ENCODE measurements around the gene HAUS8. TPM values are rescaled to one million over a fixed set of nuclear protein-coding genes. Genes with fewer than 3 reads are reported as not detected.

HAUS8 gene
- total and polyA plus RNA-seq, 2 donors (not counting 1 experiment from before 2014, with no cell fraction given): 17.6 to 24.9 TPM

GRCh38 chr19:17086834-17087233 is 11.6 kb upstream of the HAUS8 start:
- no peak overlapping the region for H2AFZ ChIP-seq (ENCODE audit: insufficient read depth, low read depth, low read length, poor library complexity, severe bottlenecking)
- POLR2A ChIA-PET: no interaction called here
- CTCF ChIA-PET: no interaction called here
- H3K27me3 Mint-ChIP-seq: no peaks in the 10 kb centered on the region
- TF ChIP-seq, protein P1, sequence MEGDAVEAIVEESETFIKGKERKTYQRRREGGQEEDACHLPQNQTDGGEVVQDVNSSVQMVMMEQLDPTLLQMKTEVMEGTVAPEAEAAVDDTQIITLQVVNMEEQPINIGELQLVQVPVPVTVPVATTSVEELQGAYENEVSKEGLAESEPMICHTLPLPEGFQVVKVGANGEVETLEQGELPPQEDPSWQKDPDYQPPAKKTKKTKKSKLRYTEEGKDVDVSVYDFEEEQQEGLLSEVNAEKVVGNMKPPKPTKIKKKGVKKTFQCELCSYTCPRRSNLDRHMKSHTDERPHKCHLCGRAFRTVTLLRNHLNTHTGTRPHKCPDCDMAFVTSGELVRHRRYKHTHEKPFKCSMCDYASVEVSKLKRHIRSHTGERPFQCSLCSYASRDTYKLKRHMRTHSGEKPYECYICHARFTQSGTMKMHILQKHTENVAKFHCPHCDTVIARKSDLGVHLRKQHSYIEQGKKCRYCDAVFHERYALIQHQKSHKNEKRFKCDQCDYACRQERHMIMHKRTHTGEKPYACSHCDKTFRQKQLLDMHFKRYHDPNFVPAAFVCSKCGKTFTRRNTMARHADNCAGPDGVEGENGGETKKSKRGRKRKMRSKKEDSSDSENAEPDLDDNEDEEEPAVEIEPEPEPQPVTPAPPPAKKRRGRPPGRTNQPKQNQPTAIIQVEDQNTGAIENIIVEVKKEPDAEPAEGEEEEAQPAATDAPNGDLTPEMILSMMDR (IDR thresholded peaks at IDR 0.05): no peak
- TF ChIP-seq EZH2 (IDR thresholded peaks at IDR 0.05; ENCODE audit: borderline replicate concordance, insufficient read depth, low read depth, low read length, poor library complexity, severe bottlenecking): no peak
- H3K9me3 ChIP-seq (ENCODE audit: control extremely low read depth in 1 of 3, control insufficient read depth in 2 of 3, insufficient read depth in 1 of 3, low read length in 2 of 3): peaks cover 0 to 5% (median 0%) of the 10 kb centered on the region in 3 donors
- peaks cover 99% of the 10 kb centered on the region for H4K20me1 ChIP-seq (ENCODE audit: control insufficient read depth, insufficient read depth, low read length, poor library complexity, severe bottlenecking)
- no peaks in the 10 kb centered on the region for H3K27me3 ChIP-seq (replicated peaks in 1 of 4; ENCODE audit: control extremely low read depth in 1 of 4, control insufficient read depth in 3 of 4, insufficient read depth in 4 of 4, low read length in 3 of 4)
- intact Hi-C loops (cut with micrococcal nuclease): no loop called here
- no peak overlapping the region for H3K27ac ChIP-seq (ENCODE audit: low read length in 2 of 2)
- no peak overlapping the region for H3K4me2 ChIP-seq (replicated peaks; ENCODE audit: low read depth, low read length, poor library complexity, severe bottlenecking)
- peaks cover 100% of the 10 kb centered on the region for H3K79me2 ChIP-seq (ENCODE audit: control insufficient read depth, insufficient read depth, low read length)
- DNase-seq (no peak), ATAC-seq (ENCODE audit: low read depth) (no peak)
- 100% methylated on average over 4 of the region's 6 CpGs for WGBS (ENCODE audit: insufficient coverage)
- H3K4me3 Mint-ChIP-seq: no peak overlapping the region
- no peak overlapping the region for H3K27ac Mint-ChIP-seq
- no peaks in the 10 kb centered on the region for H3K9me3 Mint-ChIP-seq (ENCODE audit: insufficient read depth)
- no peak overlapping the region for H3K4me3 ChIP-seq (ENCODE audit: control extremely low read depth in 1 of 5, extremely low read depth in 1 of 5, insufficient read depth in 1 of 5, low read depth in 2 of 5, low read length in 4 of 5)
- no peak overlapping the region for H3K9ac ChIP-seq (ENCODE audit: low read length)
- H3K4me1 ChIP-seq (ENCODE audit: control insufficient read depth in 2 of 2, insufficient read depth in 2 of 2, low read length in 2 of 2): peaks cover 39 to 54% of the 10 kb centered on the region in 2 donors
- peaks cover 61% of the 10 kb centered on the region for H3K4me1 Mint-ChIP-seq
- peaks cover 0 to 31% of the 10 kb centered on the region in 2 experiments for H3K36me3 ChIP-seq (replicated peaks in 1 of 2; ENCODE audit: control extremely low read depth in 1 of 2, control insufficient read depth in 1 of 2, extremely low read depth in 1 of 2, insufficient read depth in 2 of 2, low read length in 1 of 2)

DNA sequence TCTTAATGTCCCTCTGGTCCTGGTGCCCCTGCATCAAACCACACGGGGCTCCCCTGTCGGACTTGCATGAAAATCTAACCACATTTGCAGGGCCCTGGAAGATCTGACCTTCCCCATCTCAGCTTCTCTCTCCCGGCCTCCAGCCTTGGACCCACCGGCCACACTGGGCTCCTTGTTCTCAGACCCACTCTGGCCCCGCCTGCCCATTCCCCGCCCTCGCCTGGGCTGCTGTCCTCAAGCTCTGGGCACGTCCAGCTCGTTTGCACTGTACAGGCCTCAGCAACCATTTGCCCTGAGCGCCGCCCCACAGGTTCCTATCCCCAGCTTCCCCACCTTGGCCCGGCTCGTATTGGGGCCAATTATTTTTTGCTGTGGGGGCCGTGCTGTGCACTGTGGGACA is 10.9 kb upstream of the HAUS8 start:
- TF ChIP-seq, protein P1 (IDR thresholded peaks at IDR 0.05): no peak
- TF ChIP-seq EZH2 (IDR thresholded peaks at IDR 0.05; ENCODE audit: borderline replicate concordance, insufficient read depth, low read depth, low read length, poor library complexity, severe bottlenecking): no peak
- WGBS (ENCODE audit: insufficient coverage): 96% methylated on average over 14 of the region's 14 CpGs
- no peak for ATAC-seq (ENCODE audit: low read depth)
- Histone ChIP-seq H3K4me1 (ENCODE audit: control insufficient read depth in 2 of 2, insufficient read depth in 2 of 2, low read length in 2 of 2) (peaks cover 38 to 54% of the 10 kb centered on the region in 2 donors), H2AFZ (ENCODE audit: insufficient read depth, low read depth, low read length, poor library complexity, severe bottlenecking) (no peak overlapping the region), H3K9me3 (ENCODE audit: control extremely low read depth in 1 of 3, control insufficient read depth in 2 of 3, insufficient read depth in 1 of 3, low read length in 2 of 3) (peaks cover 0 to 5% (median 0%) of the 10 kb centered on the region in 3 donors), H3K27me3 (replicated peaks in 1 of 4; ENCODE audit: control extremely low read depth in 1 of 4, control insufficient read depth in 3 of 4, insufficient read depth in 4 of 4, low read length in 3 of 4) (no peaks in the 10 kb centered on the region), H3K4me2 (replicated peaks; ENCODE audit: low read depth, low read length, poor library complexity, severe bottlenecking) (no peak overlapping the region), H3K36me3 (replicated peaks in 1 of 2; ENCODE audit: control extremely low read depth in 1 of 2, control insufficient read depth in 1 of 2, extremely low read depth in 1 of 2, insufficient read depth in 2 of 2, low read length in 1 of 2) (peaks cover 0 to 32% of the 10 kb centered on the region in 2 experiments), H3K9ac (ENCODE audit: low read length) (no peak overlapping the region), H3K4me3 (ENCODE audit: control extremely low read depth in 1 of 5, extremely low read depth in 1 of 5, insufficient read depth in 1 of 5, low read depth in 2 of 5, low read length in 4 of 5) (no peak overlapping the region), H3K27ac (ENCODE audit: low read length in 2 of 2) (no peak overlapping the region), H3K79me2 (ENCODE audit: control insufficient read depth, insufficient read depth, low read length) (peaks cover 100% of the 10 kb centered on the region), H4K20me1 (ENCODE audit: control insufficient read depth, insufficient read depth, low read length, poor library complexity, severe bottlenecking) (peaks cover 99% of the 10 kb centered on the region)
- intact Hi-C loops (cut with micrococcal nuclease): no loop called here
- ChIA-PET CTCF (interaction anchor here (1.3 kb wide), 1 partner anchor 10 kb away, joined by 5 read pairs; no protein-coding TSS in a partner anchor), POLR2A (interaction anchor here (1.1 kb wide), 1 partner anchor 39 kb away, joined by 7 read pairs; no protein-coding TSS in a partner anchor)
- Mint-ChIP-seq H3K4me1 (peaks cover 63% of the 10 kb centered on the region), H3K9me3 (ENCODE audit: insufficient read depth) (no peaks in the 10 kb centered on the region), H3K4me3 (no peak overlapping the region), H3K27ac (no peak overlapping the region), H3K27me3 (no peaks in the 10 kb centered on the region)
- DNase-seq: no peak
